DOHH2 (cell line): ENCODE measurements around the gene USH2A.

Experiments
- H3F3A ChIP-seq: fragments of 200-600 bp; sonication (generic), shearing (Covaris generic); 2 replicates; pipeline ENCODE4 v1.6.0; 2016; ENCODE audit warnings: antibody characterized with exemption, mild to moderate bottlenecking; ENCODE audit not compliant: control insufficient read depth, insufficient read depth
- H3K27ac ChIP-seq: fragments of 200-600 bp; sonication (generic); 2 replicates; pipeline ENCODE4 v1.5.1; 2014; ENCODE audit warnings: low read depth, mild to moderate bottlenecking, low read length, moderate library complexity
- H3K27me3 ChIP-seq: fragments of 200-600 bp; sonication (generic); 2 replicates; pipeline ENCODE4 v1.6.1; 2014; ENCODE audit warnings: mild to moderate bottlenecking, low read length, mixed read lengths; ENCODE audit not compliant: control insufficient read depth
- H3K36me3 ChIP-seq: fragments of 200-600 bp; sonication (generic); 2 replicates; pipeline ENCODE4 v1.6.1; 2014; ENCODE audit warnings: mild to moderate bottlenecking, low read length, moderate library complexity, mixed read lengths; ENCODE audit not compliant: control insufficient read depth
- H3K4me1 ChIP-seq: fragments of 200-600 bp; sonication (generic); 2 replicates; pipeline ENCODE4 v1.6.1; 2014; ENCODE audit warnings: mild to moderate bottlenecking, low read length, mixed read lengths; ENCODE audit not compliant: control insufficient read depth
- H3K4me2 ChIP-seq: fragments of 200-600 bp; sonication (generic); 2 replicates; pipeline ENCODE4 v1.6.0; 2014; ENCODE audit warnings: mild to moderate bottlenecking, low read length, moderate library complexity
- H3K4me3 ChIP-seq: fragments of 200-600 bp; sonication (generic); 2 replicates; pipeline ENCODE4 v1.5.1; 2014; ENCODE audit warnings: mild to moderate bottlenecking, low read length, mixed read lengths
- H3K79me2 ChIP-seq: fragments of 200-600 bp; sonication (generic); 2 replicates; pipeline ENCODE4 v1.6.1; 2014; ENCODE audit warnings: mild to moderate bottlenecking, low read length, mixed read lengths; ENCODE audit not compliant: control insufficient read depth
- H3K9me2 ChIP-seq: fragments of 200-600 bp; sonication (generic); replicated peaks from 2 replicates; pipeline ENCODE4 v1.6.1; 2014; ENCODE audit warnings: mild to moderate bottlenecking, low read length, mixed read lengths; ENCODE audit not compliant: control insufficient read depth
- H3K9me3 ChIP-seq: fragments of 200-600 bp; sonication (generic); 2 replicates; pipeline ENCODE4 v1.6.1; 2014; ENCODE audit warnings: antibody characterized with exemption, low read length, mixed read lengths; ENCODE audit not compliant: control insufficient read depth, insufficient read depth
- H4K20me1 ChIP-seq: fragments of 200-600 bp; sonication (generic); 2 replicates; pipeline ENCODE4 v1.6.0; 2014; ENCODE audit warnings: low read depth, mild to moderate bottlenecking, antibody characterized with exemption, low read length, moderate library complexity; ENCODE audit not compliant: control insufficient read depth, insufficient read depth
- CTCF ChIP-seq: fragments of 200-600 bp; sonication (generic); IDR thresholded peaks from one replicate; pipeline ENCODE4 v1.5.1; 2014; ENCODE audit warnings: antibody characterized with exemption, mild to moderate bottlenecking, low read depth, low read length; ENCODE audit not compliant: poor library complexity, severe bottlenecking
- EZH2phosphoT487 ChIP-seq: fragments of 200-600 bp; sonication (generic); IDR thresholded peaks from 2 replicates; pipeline ENCODE4 v1.6.1; 2017; ENCODE audit warnings: borderline replicate concordance, mild to moderate bottlenecking, antibody characterized with exemption, low read length, moderate library complexity, mixed read lengths

The USH2A gene

GRCh38 chr1:215971793-215972441 is 451.3 kb downstream of the USH2A start:
- Histone ChIP-seq H3K36me3 (no peaks in the 10 kb centered on the region), H3K9me3 (no peaks in the 10 kb centered on the region), H3K27me3 (no peaks in the 10 kb centered on the region), H3K27ac (no peak overlapping the region), H4K20me1 (no peaks in the 10 kb centered on the region), H3K79me2 (no peaks in the 10 kb centered on the region), H3K4me2 (no peak overlapping the region), H3F3A (no peaks in the 10 kb centered on the region), H3K9me2 (no peaks in the 10 kb centered on the region; the same call in 1 of the 2 replicates), H3K4me3 (no peak overlapping the region), H3K4me1 (no peaks in the 10 kb centered on the region)
- TF ChIP-seq EZH2phosphoT487, result no peak
- no peak for TF ChIP-seq CTCF

- H3K4me3 ChIP-seq, result no peak overlapping the region
- no peaks in the 10 kb centered on the region; the same call in 1 of the 2 replicates for H3K9me2 ChIP-seq
- TF ChIP-seq EZH2phosphoT487, result no peak
- no peak for TF ChIP-seq CTCF
- no peaks in the 10 kb centered on the region for H3K36me3 ChIP-seq
- no peak overlapping the region for H3K4me2 ChIP-seq
- no peaks in the 10 kb centered on the region for H4K20me1 ChIP-seq
- H3K79me2 ChIP-seq, result no peaks in the 10 kb centered on the region
- no peak overlapping the region for H3K27ac ChIP-seq
- no peaks in the 10 kb centered on the region for H3K4me1 ChIP-seq
- H3F3A ChIP-seq, result no peaks in the 10 kb centered on the region
- no peaks in the 10 kb centered on the region for H3K27me3 ChIP-seq
- H3K9me3 ChIP-seq, result no peaks in the 10 kb centered on the region
These were observed 452.8 kb downstream of the USH2A start for GRCh38 chr1:215970406-215970805.

GRCh38 chr1:215963621-215964020 is 459.6 kb downstream of the USH2A start:
- no peak for TF ChIP-seq EZH2phosphoT487
- no peak for TF ChIP-seq CTCF

More at GRCh38 chr1:215963621-215964020, 459.6 kb downstream of the USH2A start:
- no peaks in the 10 kb centered on the region for H3K79me2 ChIP-seq
- H3K9me2 ChIP-seq, result no peaks in the 10 kb centered on the region
- no peaks in the 10 kb centered on the region for H3K9me3 ChIP-seq
- H3K27ac ChIP-seq, result no peak overlapping the region
- H3K27me3 ChIP-seq, result no peaks in the 10 kb centered on the region
- no peaks in the 10 kb centered on the region for H3K36me3 ChIP-seq
- no peaks in the 10 kb centered on the region for H3F3A ChIP-seq
- H3K4me3 ChIP-seq, result no peak overlapping the region
- H3K4me1 ChIP-seq, result no peaks in the 10 kb centered on the region
- H4K20me1 ChIP-seq, result no peaks in the 10 kb centered on the region
- no peak overlapping the region for H3K4me2 ChIP-seq
